Fibroblast of lung (primary cell): ENCODE results near the gene ASZ1.

Source experiments
- CTCF ChIP-seq, 2 donors: IDR thresholded peaks in 1 of 2; conservative IDR thresholded peaks in 1 of 2; 1 replicate in 1 of 2; 2 replicates in 1 of 2; pipeline ENCODE4 v1.5.1; 2011 to 2012; ENCODE audit warnings: low read length in 2 of 2, control low read depth in 1 of 2, inconsistent platforms in 1 of 2, low read depth in 1 of 2, mild to moderate bottlenecking in 1 of 2
- EZH2 ChIP-seq: IDR thresholded peaks from 2 replicates; pipeline ENCODE4 v1.5.1; 2012; ENCODE audit warnings: low read length, control low read depth, mild to moderate bottlenecking; ENCODE audit errors: missing control alignments

- TF ChIP-seq CTCF (conservative IDR thresholded peaks at IDR 0.05 in 1 of 2, IDR thresholded peaks at IDR 0.05 in 1 of 2; ENCODE audit: low read depth in 1 of 2, low read length in 2 of 2) (peak; percentile 19 to 48), EZH2 (no peak)
Observed at GRCh38 chr7:117401293-117402002, 25.8 kb downstream of the ASZ1 start.
